ENCODE data around the gene HCFC1. TPM values are rescaled to one million over a fixed set of nuclear protein-coding genes. Genes with fewer than 3 reads are reported as not detected.

HCFC1 gene
- total and polyA plus RNA-seq, 4 donors, result 13.1 to 56.3 (median 35.9) TPM

- 100% methylated on average over 2 of the region's 9 CpGs for WGBS (ENCODE audit: insufficient coverage)
- peaks cover 54% of the 10 kb centered on the region for H3K4me1 ChIP-seq (ENCODE audit: control insufficient read depth, insufficient read depth, low read length)
- peak overlapping the region; percentile 76 for H3K27ac ChIP-seq (ENCODE audit: low read depth, low read length)
- no peak overlapping the region for H3K4me3 ChIP-seq (ENCODE audit: low read depth, low read length)
- H3K36me3 ChIP-seq (ENCODE audit: control insufficient read depth, insufficient read depth, low read length), result peaks cover 38% of the 10 kb centered on the region
- H3K9me3 ChIP-seq (ENCODE audit: control insufficient read depth, insufficient read depth, low read length), result no peaks in the 10 kb centered on the region
- no peak for DNase-seq (ENCODE audit: low read depth in 4 of 6, low spot score in 6 of 6)
- peaks cover 7% of the 10 kb centered on the region for H3K27me3 ChIP-seq (ENCODE audit: control insufficient read depth, insufficient read depth, low read length)
Observed at GRCh38 chrX:153928846-153929245, 42.8 kb downstream of the HCFC1 start.

GRCh38 chrX:153927922-153928760 is 43.5 kb downstream of the HCFC1 start:
- Histone ChIP-seq H3K4me1 (ENCODE audit: control insufficient read depth, insufficient read depth, low read length) (peaks cover 58% of the 10 kb centered on the region), H3K36me3 (ENCODE audit: control insufficient read depth, insufficient read depth, low read length) (peaks cover 38% of the 10 kb centered on the region), H3K27ac (ENCODE audit: low read depth, low read length) (peak overlapping the region; percentile 97), H3K9me3 (ENCODE audit: control insufficient read depth, insufficient read depth, low read length) (no peaks in the 10 kb centered on the region), H3K4me3 (ENCODE audit: low read depth, low read length) (peak overlapping the region; percentile 48), H3K27me3 (ENCODE audit: control insufficient read depth, insufficient read depth, low read length) (peaks cover 10% of the 10 kb centered on the region)
- WGBS (ENCODE audit: insufficient coverage), result 12% methylated on average over 73 of the region's 76 CpGs
- DNase-seq (ENCODE audit: low read depth in 4 of 6, low spot score in 6 of 6), result peak; percentile 77 to 98 (median 92)

GRCh38 chrX:153927672-153927921 is 44.0 kb downstream of the HCFC1 start:
- H3K36me3 ChIP-seq (ENCODE audit: control insufficient read depth, insufficient read depth, low read length), result peaks cover 35% of the 10 kb centered on the region
- H3K27me3 ChIP-seq (ENCODE audit: control insufficient read depth, insufficient read depth, low read length), result peaks cover 10% of the 10 kb centered on the region
- peak overlapping the region; percentile 97 for H3K27ac ChIP-seq (ENCODE audit: low read depth, low read length)
- H3K4me3 ChIP-seq (ENCODE audit: low read depth, low read length), result peak overlapping the region; percentile 48
- DNase-seq (ENCODE audit: low read depth in 4 of 6, low spot score in 6 of 6), result no peak
- WGBS (ENCODE audit: insufficient coverage), result 20% methylated on average over 8 of the region's 8 CpGs
- H3K4me1 ChIP-seq (ENCODE audit: control insufficient read depth, insufficient read depth, low read length), result peaks cover 61% of the 10 kb centered on the region
- H3K9me3 ChIP-seq (ENCODE audit: control insufficient read depth, insufficient read depth, low read length), result no peaks in the 10 kb centered on the region

GRCh38 chrX:153926858-153927671 is 44.6 kb downstream of the HCFC1 start:
- Histone ChIP-seq H3K9me3 (ENCODE audit: control insufficient read depth, insufficient read depth, low read length) (no peaks in the 10 kb centered on the region), H3K4me3 (ENCODE audit: low read depth, low read length) (peak overlapping the region; percentile 48), H3K27me3 (ENCODE audit: control insufficient read depth, insufficient read depth, low read length) (peaks cover 8% of the 10 kb centered on the region), H3K4me1 (ENCODE audit: control insufficient read depth, insufficient read depth, low read length) (peaks cover 61% of the 10 kb centered on the region), H3K27ac (ENCODE audit: low read depth, low read length) (peak overlapping the region; percentile 97), H3K36me3 (ENCODE audit: control insufficient read depth, insufficient read depth, low read length) (peaks cover 29% of the 10 kb centered on the region)
- WGBS (ENCODE audit: insufficient coverage), result 27% methylated on average over 21 of the region's 31 CpGs
- DNase-seq (ENCODE audit: low read depth in 4 of 6, low spot score in 6 of 6), result peak in 2 of 6 donors; percentile 52 to 62

GRCh38 chrX:153926552-153926857 is 45.1 kb downstream of the HCFC1 start:
- Histone ChIP-seq H3K4me3 (ENCODE audit: low read depth, low read length) (peak overlapping the region; percentile 48), H3K36me3 (ENCODE audit: control insufficient read depth, insufficient read depth, low read length) (peaks cover 24% of the 10 kb centered on the region), H3K27me3 (ENCODE audit: control insufficient read depth, insufficient read depth, low read length) (peaks cover 9% of the 10 kb centered on the region), H3K9me3 (ENCODE audit: control insufficient read depth, insufficient read depth, low read length) (no peaks in the 10 kb centered on the region), H3K27ac (ENCODE audit: low read depth, low read length) (peak overlapping the region; percentile 97), H3K4me1 (ENCODE audit: control insufficient read depth, insufficient read depth, low read length) (peaks cover 66% of the 10 kb centered on the region)
- DNase-seq (ENCODE audit: low read depth in 4 of 6, low spot score in 6 of 6), result no peak
- 38% methylated on average over 2 of the region's 4 CpGs for WGBS (ENCODE audit: insufficient coverage)

GRCh38 chrX:153925739-153926551 is 45.7 kb downstream of the HCFC1 start, which contains the start of gene ARHGAP4:
TSS of gene ARHGAP4 (minus strand) at chrX:153926264. CDS start at chrX:153926202, 62 bp downstream.
- H3K36me3 ChIP-seq (ENCODE audit: control insufficient read depth, insufficient read depth, low read length), result peaks cover 18% of the 10 kb centered on the region
- no peaks in the 10 kb centered on the region for H3K9me3 ChIP-seq (ENCODE audit: control insufficient read depth, insufficient read depth, low read length)
- peak within 1 kb of the TSS; percentile 97 for H3K27ac ChIP-seq (ENCODE audit: low read depth, low read length)
- WGBS (ENCODE audit: insufficient coverage), result 26% methylated on average over 58 of the region's 59 CpGs
- peaks cover 71% of the 10 kb centered on the region for H3K4me1 ChIP-seq (ENCODE audit: control insufficient read depth, insufficient read depth, low read length)
- DNase-seq (ENCODE audit: low read depth in 4 of 6, low spot score in 6 of 6), result no peak
- peak within 1 kb of the TSS; percentile 48 for H3K4me3 ChIP-seq (ENCODE audit: low read depth, low read length)
- peaks cover 10% of the 10 kb centered on the region for H3K27me3 ChIP-seq (ENCODE audit: control insufficient read depth, insufficient read depth, low read length)

- no peak overlapping the region for H3K27ac ChIP-seq (ENCODE audit: low read depth, low read length)
- no peaks in the 10 kb centered on the region for H3K9me3 ChIP-seq (ENCODE audit: control insufficient read depth, insufficient read depth, low read length)
- H3K4me3 ChIP-seq (ENCODE audit: low read depth, low read length), result no peak overlapping the region
- peaks cover 10% of the 10 kb centered on the region for H3K27me3 ChIP-seq (ENCODE audit: control insufficient read depth, insufficient read depth, low read length)
- H3K36me3 ChIP-seq (ENCODE audit: control insufficient read depth, insufficient read depth, low read length), result peaks cover 12% of the 10 kb centered on the region
- peaks cover 74% of the 10 kb centered on the region for H3K4me1 ChIP-seq (ENCODE audit: control insufficient read depth, insufficient read depth, low read length)
- 70% methylated on average over 4 of the region's 4 CpGs for WGBS (ENCODE audit: insufficient coverage)
- no peak for DNase-seq (ENCODE audit: low read depth in 4 of 6, low spot score in 6 of 6)
Observed at GRCh38 chrX:153925387-153925738, 46.3 kb downstream of the HCFC1 start.

- H3K9me3 ChIP-seq (ENCODE audit: control insufficient read depth, insufficient read depth, low read length), result no peaks in the 10 kb centered on the region
- H3K27me3 ChIP-seq (ENCODE audit: control insufficient read depth, insufficient read depth, low read length), result peaks cover 10% of the 10 kb centered on the region
- H3K27ac ChIP-seq (ENCODE audit: low read depth, low read length), result no peak overlapping the region
- H3K4me1 ChIP-seq (ENCODE audit: control insufficient read depth, insufficient read depth, low read length), result peaks cover 67% of the 10 kb centered on the region
- H3K4me3 ChIP-seq (ENCODE audit: low read depth, low read length), result no peak overlapping the region
- DNase-seq (ENCODE audit: low read depth in 4 of 6, low spot score in 6 of 6), result peak in 2 of 6 donors; percentile 32 to 46
- 56% methylated on average over 13 of the region's 14 CpGs for WGBS (ENCODE audit: insufficient coverage)
- H3K36me3 ChIP-seq (ENCODE audit: control insufficient read depth, insufficient read depth, low read length), result peaks cover 2% of the 10 kb centered on the region
Observed at GRCh38 chrX:153924149-153924861, 47.3 kb downstream of the HCFC1 start.

All from spinal cord (tissue), 10 donors.